Kidney capillary endothelial cell (primary cell): Measurements from ENCODE around the gene GABRD.

Experiments used
- DNase-seq: peaks from one replicate; pipeline ENCODE4 v3.0.0-alpha.2; 2018; ENCODE audit warnings: low spot score

Gene GABRD

GRCh38 chr1:2053784-2054376, 34.7 kb downstream of the GABRD start:
- no peak for DNase-seq

- DNase-seq, result no peak
Observed at GRCh38 chr1:2054560-2054959, 35.4 kb downstream of the GABRD start.

- DNase-seq, result no peak
Observed at GRCh38 chr1:2055911-2056575, 36.9 kb downstream of the GABRD start.

DNA sequence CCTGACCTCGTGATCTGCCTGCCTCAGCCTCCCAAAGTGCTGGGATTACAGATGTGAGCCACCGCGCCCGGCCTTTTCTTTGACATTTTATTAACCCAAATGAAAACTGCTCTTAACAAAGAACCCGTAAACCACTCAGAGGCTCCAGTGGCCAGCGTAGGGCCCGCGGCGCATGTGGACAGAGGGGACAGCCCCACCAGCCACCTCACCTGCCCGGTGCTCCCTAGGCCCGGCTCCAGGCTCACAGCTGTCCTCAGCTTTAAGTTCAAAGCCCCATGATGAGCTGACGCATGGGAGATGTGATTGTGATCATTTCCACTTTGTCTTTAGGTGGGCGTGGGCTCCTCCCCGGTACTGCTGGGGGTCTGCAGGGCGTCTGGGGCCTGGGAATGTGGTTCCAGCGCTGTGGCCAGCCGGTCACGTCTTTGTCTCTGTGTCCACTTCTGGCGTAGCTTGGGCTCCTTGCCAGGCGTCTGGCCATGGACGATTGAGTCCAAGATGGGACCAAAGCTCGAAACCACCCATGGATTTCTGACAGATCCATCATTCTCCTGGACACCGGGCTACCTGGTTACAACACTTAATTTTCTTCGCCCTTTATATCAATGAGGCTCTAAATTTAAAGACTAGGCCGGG, 37.9 kb downstream of the GABRD start:
- DNase-seq, result no peak

GRCh38 chr1:2059290-2059953, 40.3 kb downstream of the GABRD start:
- DNase-seq, result no peak

GRCh38 chr1:2060072-2060471, 40.9 kb downstream of the GABRD start:
- no peak for DNase-seq

GRCh38 chr1:2060535-2060934, 41.4 kb downstream of the GABRD start:
- no peak for DNase-seq

- no peak for DNase-seq
Observed at GRCh38 chr1:2061065-2061778, 42.1 kb downstream of the GABRD start.

DNA sequence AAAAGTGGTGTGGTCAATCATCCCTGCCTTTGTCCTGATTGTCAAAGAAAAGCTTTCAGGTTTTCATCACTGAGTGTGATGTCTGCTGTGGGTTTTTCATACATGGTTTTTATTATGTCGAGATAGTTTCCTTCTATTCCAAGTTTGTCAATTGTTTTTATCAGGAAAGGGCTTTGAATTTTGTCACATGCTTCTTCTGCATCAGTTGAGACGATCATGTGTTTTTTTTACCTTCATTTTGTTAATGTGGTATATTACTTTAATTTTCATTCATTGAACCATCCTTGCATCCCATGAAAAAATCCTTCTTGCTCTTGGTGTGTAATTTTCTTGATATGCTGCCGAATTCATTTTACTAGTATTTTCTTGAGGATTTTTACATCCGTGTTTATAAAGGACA, 46.6 kb downstream of the GABRD start:
- DNase-seq, result no peak

DNA sequence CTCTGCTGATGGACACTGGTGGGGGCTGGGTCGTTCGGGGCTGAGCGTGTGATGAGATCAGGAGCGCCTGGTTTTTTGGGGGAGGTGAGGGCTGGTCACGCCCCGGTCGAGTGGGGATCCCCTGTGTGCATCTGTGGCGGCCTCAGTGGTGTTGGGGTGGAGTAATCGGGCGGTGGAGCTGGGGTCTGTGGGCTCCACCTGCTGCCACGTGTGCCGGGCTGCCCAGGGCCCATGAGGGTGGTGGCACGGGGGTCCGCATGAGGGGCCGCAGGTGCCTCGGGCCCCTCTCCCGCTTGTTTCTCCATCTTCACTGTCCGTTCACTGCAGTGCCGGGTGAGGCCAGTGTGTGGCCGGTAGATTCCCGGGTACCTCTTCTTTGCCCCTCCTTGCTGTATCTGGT, 48.2 kb downstream of the GABRD start:
- DNase-seq, result no peak

GRCh38 chr1:2067981-2068380, 48.8 kb downstream of the GABRD start:
- DNase-seq, result no peak

- DNase-seq, result no peak
Observed at GRCh38 chr1:2068951-2069350, 49.8 kb downstream of the GABRD start.

DNA sequence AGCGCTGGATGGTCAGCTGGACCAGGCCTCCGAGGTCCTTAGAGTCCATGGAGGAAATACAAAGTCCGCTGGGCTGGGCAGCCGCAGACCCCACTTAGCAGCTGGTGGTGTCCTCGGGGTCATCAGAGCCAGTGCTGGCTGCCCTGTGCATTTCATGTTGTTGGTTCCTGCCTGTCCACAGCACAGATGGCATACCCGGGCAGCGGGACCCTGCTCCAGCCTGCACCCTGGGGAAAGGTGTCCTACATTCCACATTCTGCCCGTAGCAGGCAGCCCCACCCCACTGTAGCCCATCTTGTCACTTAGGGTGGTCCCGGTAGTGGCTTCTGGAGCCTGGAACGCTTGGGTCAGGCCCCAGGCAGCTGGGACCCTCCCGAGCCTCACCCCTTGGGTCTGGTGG, 50.9 kb downstream of the GABRD start:
- no peak for DNase-seq

DNA sequence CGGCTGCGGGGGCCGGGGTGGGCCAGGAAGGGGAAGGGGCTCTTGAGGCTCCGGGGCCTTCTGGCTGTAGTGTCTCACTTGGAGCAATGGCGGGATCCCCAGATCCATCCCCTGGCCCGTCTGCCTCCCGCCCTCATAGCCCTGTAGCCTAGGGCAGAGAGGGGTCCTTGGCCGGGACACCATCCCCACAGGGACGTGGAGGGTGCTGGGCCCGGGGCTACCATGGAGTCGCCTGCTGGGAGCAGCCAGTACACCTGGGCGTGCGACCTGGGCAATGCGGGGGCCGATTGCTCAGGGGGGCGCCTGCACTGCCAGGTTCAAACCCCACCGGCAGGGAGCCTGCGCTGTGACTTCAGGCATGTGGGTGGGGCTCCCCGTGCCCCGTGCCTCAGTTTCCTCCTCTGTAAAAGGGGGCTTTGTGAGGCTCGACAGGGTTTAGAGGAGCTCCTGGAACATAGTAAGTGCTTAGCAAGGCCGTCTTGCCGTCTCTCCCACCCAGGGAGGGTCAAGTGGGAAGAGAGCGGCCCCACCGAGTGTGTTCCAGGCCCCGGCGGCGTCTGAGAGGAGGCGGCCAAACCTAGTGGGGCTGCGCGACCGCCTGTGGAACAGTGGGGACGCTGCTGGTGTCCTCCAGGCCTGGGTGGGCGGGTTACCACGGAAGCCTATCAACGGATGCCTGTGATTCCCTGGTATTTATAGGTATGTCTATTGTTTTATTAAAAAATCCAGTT, 51.8 kb downstream of the GABRD start:
- DNase-seq, result no peak

DNA sequence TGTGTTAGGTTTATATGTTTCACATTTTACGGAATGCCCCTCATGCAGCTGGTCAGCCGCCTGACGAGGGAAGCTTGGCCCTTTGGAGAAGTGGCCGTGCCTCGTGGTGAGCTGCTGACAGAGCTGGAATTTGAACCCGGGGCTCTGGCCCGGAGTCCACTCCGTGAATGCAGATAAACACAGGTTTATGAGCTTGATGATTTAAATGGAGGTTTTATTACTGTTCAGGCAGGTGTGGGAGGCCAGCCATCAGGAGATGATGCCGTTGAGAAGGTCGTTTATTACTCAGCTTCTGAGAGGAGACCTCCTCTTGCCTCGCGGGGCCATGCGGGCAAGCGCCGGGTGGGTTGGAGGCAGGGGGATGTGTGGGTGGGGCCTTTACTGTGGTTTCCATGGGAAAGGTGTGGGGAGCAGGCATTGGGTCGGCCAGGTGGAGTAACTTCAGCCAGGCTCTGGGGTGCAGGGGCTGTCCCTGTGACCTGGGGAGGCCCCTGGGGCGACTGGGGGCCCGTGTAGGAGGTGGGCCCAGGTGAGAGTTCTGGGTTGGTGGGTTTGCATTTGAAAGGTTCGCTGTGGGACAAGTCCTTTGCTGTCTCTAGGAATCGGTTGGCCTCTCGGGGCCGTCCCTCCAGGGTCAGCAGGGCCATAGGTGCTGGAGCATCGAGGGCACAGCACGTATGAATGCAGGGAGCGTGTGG, 53.1 kb downstream of the GABRD start:
- DNase-seq, result no peak

GRCh38 chr1:2072891-2073290, 53.7 kb downstream of the GABRD start:
- no peak for DNase-seq

- peak; percentile 8 for DNase-seq
Observed at GRCh38 chr1:2073382-2074230, 54.5 kb downstream of the GABRD start.

GRCh38 chr1:2074396-2074795, 55.3 kb downstream of the GABRD start:
- no peak for DNase-seq

DNA sequence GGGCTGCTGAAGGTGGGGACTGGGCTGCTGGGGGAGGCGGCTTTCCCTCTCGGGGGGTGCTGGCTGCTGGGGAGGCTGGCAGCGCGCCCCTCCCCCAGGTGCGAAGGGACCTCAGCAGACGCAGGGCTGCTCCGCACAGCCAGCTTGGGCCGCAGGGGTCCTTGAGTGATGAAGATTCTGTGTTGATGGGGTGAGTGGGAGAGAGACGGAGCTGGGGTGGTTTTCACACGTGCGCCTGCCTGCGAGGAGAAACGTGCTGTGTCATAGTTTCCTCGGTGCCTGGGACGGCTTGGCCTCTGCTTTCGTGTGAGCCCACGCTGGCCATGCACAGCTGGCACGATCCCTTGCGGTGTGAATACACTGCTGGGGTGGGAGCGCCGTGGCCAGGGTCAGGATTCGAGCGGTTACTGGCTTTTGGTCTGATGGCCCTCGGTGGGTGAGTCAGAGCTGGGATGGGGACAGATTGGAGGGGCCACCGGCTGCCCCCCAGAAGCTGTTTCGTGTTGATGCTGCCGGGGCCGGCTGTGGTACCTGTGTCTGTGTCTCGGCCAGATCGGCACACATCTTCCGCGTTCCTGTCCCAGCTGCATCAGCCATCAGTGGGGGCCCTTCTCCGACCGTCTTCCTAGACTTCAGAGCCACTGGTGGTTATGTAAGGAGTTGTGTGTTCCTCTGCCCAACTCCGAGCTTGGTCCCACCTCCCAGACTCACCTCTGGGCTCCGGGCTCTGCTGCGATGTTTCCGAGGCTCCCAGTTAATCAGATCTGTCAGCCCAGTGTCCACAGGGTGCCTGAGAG, 56.0 kb downstream of the GABRD start:
- no peak for DNase-seq
